ENCODE results near the gene VSIG2. TPM values are rescaled to one million over a fixed set of nuclear protein-coding genes. Genes with fewer than 3 reads are reported as not detected.
A peak's percentile ranks its signal among the peaks of the same experiment; 100 is the strongest.

The VSIG2 gene
- total RNA-seq, 1 experiment from 2014 or later: not detected

DNA sequence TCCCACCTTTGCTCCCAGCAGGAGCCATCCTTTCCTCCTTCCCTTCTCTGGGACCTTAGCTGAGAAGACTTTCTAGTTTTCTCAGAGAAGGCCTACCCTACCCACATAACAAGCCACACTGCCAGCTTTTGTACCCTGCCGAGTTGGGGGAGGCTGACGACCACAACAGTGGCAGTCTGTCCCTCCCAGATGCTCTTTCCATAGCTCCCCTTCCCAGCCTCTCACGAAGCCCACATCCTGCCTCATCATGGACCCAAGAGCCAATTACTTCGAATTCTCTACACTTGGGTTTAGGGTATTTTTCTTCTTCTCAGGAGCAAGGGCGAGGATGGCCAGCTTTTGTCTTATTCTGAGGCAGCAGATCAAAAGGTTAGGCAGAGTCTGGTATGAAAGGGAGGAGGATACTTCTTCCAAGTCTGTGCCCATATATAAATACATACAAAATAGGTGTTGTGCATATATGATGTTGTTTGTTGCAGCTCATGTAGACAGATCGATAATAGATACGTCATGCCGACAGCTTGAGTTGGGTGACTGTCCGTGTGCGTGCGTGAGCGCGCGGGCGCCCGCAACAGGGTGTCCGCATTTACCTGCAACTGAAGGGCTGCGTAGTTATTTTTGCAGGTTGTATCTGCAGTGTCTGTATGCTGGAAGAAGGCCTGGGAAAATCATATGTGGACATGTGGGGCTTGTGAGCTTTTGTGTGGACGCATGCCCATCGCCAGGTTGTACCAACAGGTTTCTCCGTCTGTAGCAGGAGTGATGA, 13.2 kb downstream of the VSIG2 start:
- ChIA-PET CTCF (interaction anchor here (0.5 to 1.5 kb wide), 9 partner anchors 9 to 162 kb away, joined by 3 to 8 read pairs (median 4); no protein-coding TSS in a partner anchor), POLR2A (interaction anchor here (0.7 to 1.7 kb wide), 2 partner anchors 23 to 60 kb away, joined by 3 to 5 read pairs; no protein-coding TSS in a partner anchor)
- intact Hi-C loops (cut with micrococcal nuclease): no loop called here

DNA sequence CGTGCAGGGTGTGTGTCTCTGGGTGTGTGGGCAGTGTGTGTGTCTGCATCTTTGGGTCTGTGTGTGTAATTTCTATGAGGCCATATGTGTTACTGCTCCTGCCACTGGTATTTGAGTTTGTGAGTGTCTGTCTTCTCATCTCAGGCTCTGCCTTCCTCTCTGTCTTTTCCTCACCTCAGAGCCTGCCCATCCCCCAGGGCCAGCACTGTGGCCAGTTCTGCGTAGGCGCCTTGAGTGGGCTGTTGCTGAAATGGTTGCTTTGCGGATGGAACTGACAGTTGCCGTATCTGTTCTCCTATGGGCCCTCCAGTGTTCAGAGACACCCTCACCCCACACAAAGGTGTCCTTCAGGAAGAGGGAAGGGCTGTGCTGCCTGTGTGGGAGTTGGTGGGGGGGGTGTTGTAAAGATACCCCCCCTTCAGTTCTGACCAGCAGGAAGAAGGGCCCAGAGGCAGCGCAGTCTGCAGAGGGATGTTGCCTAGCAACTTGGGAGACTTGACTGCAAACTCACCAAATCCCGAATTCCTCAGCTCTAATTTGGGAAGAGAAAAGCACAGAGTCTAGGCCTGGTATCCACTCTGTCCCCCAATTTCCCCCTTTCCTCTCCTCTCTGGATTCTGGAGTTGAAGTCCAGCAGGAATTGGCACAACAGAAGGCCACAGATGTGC, 14.3 kb downstream of the VSIG2 start:
- ChIA-PET POLR2A (no interaction called here), CTCF (interaction anchor here (1.2 to 1.6 kb wide), 2 partner anchors 24 to 69 kb away, joined by 3 to 4 read pairs; no protein-coding TSS in a partner anchor)
- Mint-ChIP-seq H3K27ac (ENCODE audit: low read depth, unreplicated experiment) (no peak overlapping the region), H3K4me3 (ENCODE audit: unreplicated experiment) (no peak overlapping the region), H3K4me1 (ENCODE audit: insufficient read depth, unreplicated experiment) (no peaks in the 10 kb centered on the region), H3K27me3 (ENCODE audit: insufficient read depth, unreplicated experiment) (peaks cover 11% of the 10 kb centered on the region), H3K36me3 (ENCODE audit: insufficient read depth, unreplicated experiment) (no peaks in the 10 kb centered on the region), H3K9me3 (ENCODE audit: unreplicated experiment) (no peaks in the 10 kb centered on the region)
- BruUV-seq (replicated peaks): no TSS peak
- DNase-seq (ENCODE audit: unreplicated experiment): no peak
- TF ChIP-seq, protein P1, sequence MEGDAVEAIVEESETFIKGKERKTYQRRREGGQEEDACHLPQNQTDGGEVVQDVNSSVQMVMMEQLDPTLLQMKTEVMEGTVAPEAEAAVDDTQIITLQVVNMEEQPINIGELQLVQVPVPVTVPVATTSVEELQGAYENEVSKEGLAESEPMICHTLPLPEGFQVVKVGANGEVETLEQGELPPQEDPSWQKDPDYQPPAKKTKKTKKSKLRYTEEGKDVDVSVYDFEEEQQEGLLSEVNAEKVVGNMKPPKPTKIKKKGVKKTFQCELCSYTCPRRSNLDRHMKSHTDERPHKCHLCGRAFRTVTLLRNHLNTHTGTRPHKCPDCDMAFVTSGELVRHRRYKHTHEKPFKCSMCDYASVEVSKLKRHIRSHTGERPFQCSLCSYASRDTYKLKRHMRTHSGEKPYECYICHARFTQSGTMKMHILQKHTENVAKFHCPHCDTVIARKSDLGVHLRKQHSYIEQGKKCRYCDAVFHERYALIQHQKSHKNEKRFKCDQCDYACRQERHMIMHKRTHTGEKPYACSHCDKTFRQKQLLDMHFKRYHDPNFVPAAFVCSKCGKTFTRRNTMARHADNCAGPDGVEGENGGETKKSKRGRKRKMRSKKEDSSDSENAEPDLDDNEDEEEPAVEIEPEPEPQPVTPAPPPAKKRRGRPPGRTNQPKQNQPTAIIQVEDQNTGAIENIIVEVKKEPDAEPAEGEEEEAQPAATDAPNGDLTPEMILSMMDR (IDR thresholded peaks at IDR 0.05; ENCODE audit: unreplicated experiment): no peak
- intact Hi-C loops (cut with micrococcal nuclease): no loop called here

More for the DNA sequence above, 13.2 kb downstream of the VSIG2 start:
- peak overlapping the region; percentile 64 for H3K4me3 Mint-ChIP-seq (ENCODE audit: unreplicated experiment)
- H3K4me1 Mint-ChIP-seq (ENCODE audit: insufficient read depth, unreplicated experiment): no peaks in the 10 kb centered on the region
- BruUV-seq (replicated peaks): no TSS peak
- no peaks in the 10 kb centered on the region for H3K9me3 Mint-ChIP-seq (ENCODE audit: unreplicated experiment)
- H3K27me3 Mint-ChIP-seq (ENCODE audit: insufficient read depth, unreplicated experiment): peaks cover 11% of the 10 kb centered on the region
- no peak overlapping the region for H3K27ac Mint-ChIP-seq (ENCODE audit: low read depth, unreplicated experiment)
- TF ChIP-seq, protein P1 (IDR thresholded peaks at IDR 0.05; ENCODE audit: unreplicated experiment): no peak
- DNase-seq (ENCODE audit: unreplicated experiment): no peak
- no peaks in the 10 kb centered on the region for H3K36me3 Mint-ChIP-seq (ENCODE audit: insufficient read depth, unreplicated experiment)

DNA sequence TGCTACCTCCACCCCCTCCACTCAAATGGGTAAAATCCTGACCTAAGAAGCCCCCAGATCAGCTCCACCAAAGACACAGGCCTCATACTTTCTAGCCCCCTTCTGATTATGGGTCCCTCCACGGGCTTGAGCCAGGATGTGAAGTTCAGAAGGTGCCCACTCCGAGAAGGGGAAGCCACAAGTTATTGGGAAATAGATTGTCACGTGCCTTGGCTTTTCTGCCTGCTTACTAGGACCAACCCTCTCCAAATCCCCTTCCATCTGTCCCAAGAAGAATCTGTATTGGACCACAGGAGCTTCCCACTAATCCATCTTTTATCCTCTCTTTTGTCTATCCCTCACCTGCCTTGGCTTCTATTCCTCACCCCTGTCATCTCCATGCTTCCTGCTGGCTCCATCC, 15.3 kb downstream of the VSIG2 start:
- Mint-ChIP-seq H3K4me1 (ENCODE audit: insufficient read depth, unreplicated experiment) (no peaks in the 10 kb centered on the region), H3K4me3 (ENCODE audit: unreplicated experiment) (no peak overlapping the region), H3K27ac (ENCODE audit: low read depth, unreplicated experiment) (no peak overlapping the region), H3K36me3 (ENCODE audit: insufficient read depth, unreplicated experiment) (no peaks in the 10 kb centered on the region), H3K9me3 (ENCODE audit: unreplicated experiment) (no peaks in the 10 kb centered on the region), H3K27me3 (ENCODE audit: insufficient read depth, unreplicated experiment) (peaks cover 11% of the 10 kb centered on the region)
- DNase-seq (ENCODE audit: unreplicated experiment): no peak
- intact Hi-C loops (cut with micrococcal nuclease): no loop called here
- TF ChIP-seq, protein P1 (IDR thresholded peaks at IDR 0.05; ENCODE audit: unreplicated experiment): no peak
- POLR2A ChIA-PET: no interaction called here
- CTCF ChIA-PET: interaction anchor here (0.7 to 1.6 kb wide), 3 partner anchors 11 to 68 kb away, joined by 3 to 4 read pairs (median 4); no protein-coding TSS in a partner anchor
- no TSS peak for BruUV-seq (replicated peaks)

DNA sequence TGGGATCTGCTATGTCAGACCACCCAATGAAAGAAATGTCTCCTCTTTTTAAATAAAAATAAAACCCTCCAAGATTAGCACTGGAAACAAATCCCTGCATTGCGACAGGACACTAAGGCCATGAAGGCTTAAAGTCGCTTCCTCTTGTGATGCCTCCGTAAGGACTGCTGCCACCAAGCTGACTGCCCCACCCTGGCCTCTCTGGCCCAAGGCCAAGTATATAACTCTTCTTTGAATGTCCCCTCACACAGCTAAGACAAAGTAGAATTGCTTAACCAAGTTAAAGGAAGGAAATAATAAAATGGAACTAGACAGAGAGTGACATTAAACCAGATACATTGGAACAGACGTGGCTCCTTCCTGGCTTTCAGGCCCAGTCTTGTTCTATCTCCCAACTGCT, 19.8 kb downstream of the VSIG2 start:
- TF ChIP-seq, protein P1 (IDR thresholded peaks at IDR 0.05; ENCODE audit: unreplicated experiment): no peak
- ChIA-PET CTCF (interaction anchor here (1.8 kb wide), 1 partner anchor 62 kb away, joined by 4 read pairs; no protein-coding TSS in a partner anchor), POLR2A (no interaction called here)
- BruUV-seq (replicated peaks): no TSS peak
- intact Hi-C loops (cut with micrococcal nuclease): no loop called here
- DNase-seq (ENCODE audit: unreplicated experiment): no peak
- H3K27me3 Mint-ChIP-seq (ENCODE audit: insufficient read depth, unreplicated experiment): peaks cover 9% of the 10 kb centered on the region
- no peak overlapping the region for H3K27ac Mint-ChIP-seq (ENCODE audit: low read depth, unreplicated experiment)
- no peaks in the 10 kb centered on the region for H3K4me1 Mint-ChIP-seq (ENCODE audit: insufficient read depth, unreplicated experiment)
- H3K36me3 Mint-ChIP-seq (ENCODE audit: insufficient read depth, unreplicated experiment): no peaks in the 10 kb centered on the region
- H3K9me3 Mint-ChIP-seq (ENCODE audit: unreplicated experiment): no peaks in the 10 kb centered on the region
- H3K4me3 Mint-ChIP-seq (ENCODE audit: unreplicated experiment): no peak overlapping the region

Measured in MCF 10A (cell line).